Stimulated activated CD8-positive, alpha-beta memory T cell treated with anti-CD3 and anti-CD28 coated beads, Interleukin-15, amount 100 ng/mL, for 24 hours (primary cell): Measurements from ENCODE around the gene TAF4B.
"Not testable (repeated sequence)": the region's sequence is repeated elsewhere in the genome, so short reads cannot be mapped to it uniquely, and the experiment has no call there.

Experiments
- DNase-seq: peaks from one replicate; pipeline ENCODE4 v3.0.0-alpha.2; 2020; ENCODE audit warnings: low read depth

TAF4B gene

DNA sequence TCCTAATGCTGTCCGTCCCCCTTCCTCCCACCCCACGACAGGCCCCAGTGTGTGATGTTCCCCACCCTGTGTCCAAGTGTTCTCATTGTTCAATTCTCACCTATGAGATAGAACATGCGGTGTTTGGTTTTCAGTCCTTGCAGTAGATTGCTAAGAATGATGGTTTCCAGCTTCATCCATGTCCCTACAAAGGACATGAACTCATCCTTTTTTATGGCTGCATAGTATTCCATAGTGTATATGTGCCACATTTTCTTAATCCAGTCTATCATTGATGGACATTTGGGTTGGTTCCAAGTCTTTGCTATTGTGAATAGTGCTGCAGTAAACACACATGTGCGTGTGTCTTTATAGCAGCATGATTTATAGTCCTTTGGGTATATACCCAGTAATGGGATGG, 12.5 kb downstream of the TAF4B start:
- not testable (repeated sequence) for DNase-seq

GRCh38 chr18:26242392-26242791, 16.1 kb downstream of the TAF4B start:
- not testable (repeated sequence) for DNase-seq

- DNase-seq, result not testable (repeated sequence)
Measured at GRCh38 chr18:26245434-26245833, 19.2 kb downstream of the TAF4B start.

GRCh38 chr18:26252411-26252810, 26.2 kb downstream of the TAF4B start:
- DNase-seq, result no peak

GRCh38 chr18:26254808-26255207, 28.6 kb downstream of the TAF4B start:
- DNase-seq, result not testable (repeated sequence)

DNA sequence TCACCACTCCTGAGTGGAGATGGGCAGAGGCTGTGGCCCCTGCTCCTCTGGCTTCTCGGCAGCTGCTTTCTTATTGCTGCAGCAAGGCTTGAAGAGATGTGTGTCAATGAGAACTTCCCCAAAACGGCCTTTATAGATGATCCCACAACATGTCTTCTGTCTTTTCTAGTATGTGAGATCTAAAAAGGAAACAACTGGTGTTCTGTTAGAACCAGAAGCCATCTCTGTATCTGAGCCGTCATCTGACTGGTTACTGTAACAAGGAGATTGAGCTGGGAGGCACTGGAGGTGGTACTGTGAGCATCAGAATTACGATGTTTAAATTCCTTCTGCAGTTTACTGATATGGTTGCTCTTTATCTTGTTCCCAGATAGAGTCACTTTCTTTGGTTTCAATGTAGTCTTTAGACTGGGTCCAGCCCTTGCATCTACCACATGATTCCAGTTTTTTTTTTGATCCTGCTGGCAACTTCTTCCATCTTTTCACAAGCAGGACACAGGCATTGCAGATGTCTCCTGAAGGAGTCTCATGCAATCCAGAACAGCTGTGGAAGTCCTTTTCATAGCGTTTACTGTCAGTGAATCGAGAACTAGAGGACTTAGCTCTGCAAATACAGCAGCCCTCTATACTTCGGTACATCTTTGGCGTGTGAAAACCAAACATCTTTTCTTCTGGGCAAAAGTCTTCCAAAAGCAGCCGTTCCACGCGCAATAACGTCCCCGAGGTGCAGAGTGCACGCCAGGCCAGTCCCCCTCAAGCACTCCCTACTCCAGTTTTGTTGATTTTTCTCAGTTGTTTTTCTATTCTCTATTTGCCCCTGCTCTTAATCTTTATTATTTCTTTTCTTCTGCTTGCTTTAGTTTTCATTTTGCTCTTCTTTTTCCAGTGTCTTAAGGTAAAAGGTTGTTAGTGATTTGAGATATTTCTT, 29.7 kb downstream of the TAF4B start:
- DNase-seq, result no peak

DNA sequence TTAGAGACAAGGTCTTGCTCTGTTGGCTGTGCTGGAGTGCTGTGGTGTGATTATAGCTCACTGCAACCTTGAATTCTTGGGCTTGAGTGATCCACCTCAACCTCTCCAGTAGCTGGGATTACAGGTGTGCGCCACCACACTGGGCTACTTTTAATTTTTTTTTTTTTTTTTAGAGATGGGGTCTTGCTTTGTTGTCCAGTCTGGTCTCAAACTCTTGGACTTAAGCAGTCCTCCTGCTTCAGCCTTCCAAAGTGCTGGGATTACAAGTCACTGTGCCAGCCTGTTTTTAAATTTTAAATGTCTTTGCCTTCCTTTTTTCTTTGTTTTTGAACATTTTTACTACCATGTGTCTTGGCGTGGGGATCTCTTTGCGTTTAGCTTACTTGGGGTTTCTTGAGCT, 32.5 kb downstream of the TAF4B start:
- no peak for DNase-seq

DNA sequence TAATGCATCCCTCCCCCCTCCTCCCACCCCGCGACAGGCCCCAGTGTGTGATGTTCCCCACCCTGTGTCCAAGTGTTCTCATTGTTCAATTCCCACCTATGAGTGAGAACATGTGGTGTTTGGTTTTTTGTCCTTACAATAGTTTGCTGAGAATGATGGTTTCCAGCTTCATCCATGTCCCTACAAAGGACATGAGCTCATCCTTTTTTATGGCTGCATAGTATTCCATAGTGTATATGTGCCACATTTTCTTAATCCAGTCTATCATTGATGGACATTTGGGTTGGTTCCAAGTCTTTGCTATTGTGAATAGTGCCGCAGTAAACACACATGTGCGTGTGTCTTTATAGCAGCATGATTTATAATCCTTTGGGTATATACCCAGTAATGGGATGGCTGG, 33.2 kb downstream of the TAF4B start:
- DNase-seq, result not testable (repeated sequence)

DNA sequence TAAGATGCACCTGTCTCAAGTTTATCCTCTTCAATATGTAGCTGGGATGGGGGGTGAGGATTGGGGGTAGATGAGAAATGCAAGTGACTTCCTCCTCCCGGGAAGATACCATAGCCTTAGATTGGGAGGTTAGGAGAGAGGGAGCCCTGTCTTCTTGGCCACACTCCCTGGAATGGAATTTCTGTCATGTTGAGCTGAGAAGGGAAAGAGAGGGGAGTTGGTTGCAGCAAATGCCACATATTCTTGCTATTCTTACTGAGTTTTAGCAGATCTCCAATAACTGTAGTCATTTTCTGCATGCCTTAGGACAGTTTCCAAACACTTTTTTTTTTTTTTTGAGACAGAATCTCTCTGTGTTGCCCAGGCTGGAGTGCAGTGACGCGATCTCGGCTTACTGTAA, 35.9 kb downstream of the TAF4B start:
- DNase-seq, result no peak

DNA sequence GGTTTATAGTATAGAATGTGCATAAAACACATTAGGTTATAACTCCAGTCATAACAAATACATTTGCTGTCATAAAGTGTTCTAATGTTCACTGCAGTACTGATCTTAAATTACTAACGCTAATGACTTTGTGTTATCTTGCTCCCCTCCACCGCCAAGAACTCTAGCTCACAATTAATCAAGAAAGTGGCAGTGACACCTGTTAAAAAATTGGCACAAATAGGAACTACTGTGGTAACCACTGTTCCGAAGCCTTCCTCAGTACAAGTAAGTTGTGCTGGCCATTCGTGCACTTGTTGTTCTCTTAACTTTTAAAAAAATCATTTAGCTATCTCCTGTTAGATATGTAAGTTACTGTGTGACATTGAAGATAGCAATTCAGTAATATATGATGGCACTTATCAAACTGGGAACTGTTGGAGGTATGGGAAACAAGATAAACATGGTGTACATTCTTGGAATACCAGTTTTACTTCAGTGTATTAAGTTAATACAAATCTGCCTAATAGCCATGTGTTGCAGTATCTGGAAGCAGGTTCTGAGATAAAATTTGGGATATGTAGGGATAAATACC, 41.2 kb downstream of the TAF4B start:
- DNase-seq, result no peak

- DNase-seq, result no peak
Measured at GRCh38 chr18:26268454-26268853, 42.2 kb downstream of the TAF4B start.

DNA sequence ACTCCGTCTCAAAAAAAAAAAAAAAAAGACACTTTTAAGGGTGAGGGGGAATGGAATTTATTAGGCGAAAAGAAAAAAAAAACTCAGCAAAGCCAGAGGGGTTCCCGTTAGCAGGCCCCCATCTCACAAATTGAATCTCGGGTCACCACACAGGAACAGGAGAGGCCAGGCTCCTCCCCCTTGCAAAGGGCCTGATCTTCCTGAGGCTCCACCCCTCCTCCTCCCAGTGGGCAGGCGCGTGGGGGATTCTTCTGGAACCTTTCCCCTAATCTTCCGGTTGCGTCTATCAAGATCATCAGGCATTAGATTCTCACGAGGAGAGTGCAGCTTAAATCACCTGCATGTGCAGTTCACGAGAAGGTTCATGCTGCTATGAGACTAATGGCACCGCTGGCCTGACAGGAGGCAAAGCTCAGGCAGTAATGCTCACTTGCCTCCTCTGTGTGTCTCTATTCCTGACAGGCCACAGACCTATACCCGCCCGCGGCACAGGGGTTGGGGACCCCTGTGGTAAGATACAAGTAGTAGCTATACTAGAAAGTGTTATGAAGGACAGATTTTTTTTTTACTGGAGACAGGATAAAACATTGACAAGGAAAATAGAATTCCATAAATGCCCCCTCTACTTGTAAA, 45.8 kb downstream of the TAF4B start:
- no peak for DNase-seq

DNA sequence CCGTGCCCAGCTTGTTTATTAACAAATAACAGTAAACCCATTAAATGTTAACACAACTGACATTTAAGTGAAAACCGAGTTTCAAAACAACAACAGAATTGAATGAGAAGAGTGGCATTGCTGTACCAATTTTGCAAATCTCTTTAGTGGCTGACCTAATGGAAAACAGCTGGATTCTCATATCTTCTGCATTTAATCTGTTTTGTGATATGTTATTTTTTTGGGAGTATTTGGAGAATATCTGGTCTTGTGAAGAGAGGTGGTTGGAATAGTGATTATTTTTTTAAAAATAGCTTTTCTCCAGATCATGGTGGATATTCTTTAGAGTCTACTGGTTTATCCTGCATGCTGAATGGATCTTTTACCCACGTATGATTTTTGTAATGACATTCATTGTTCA, 51.1 kb downstream of the TAF4B start:
- DNase-seq, result no peak

GRCh38 chr18:26279428-26279827, 53.2 kb downstream of the TAF4B start:
- no peak for DNase-seq

DNA sequence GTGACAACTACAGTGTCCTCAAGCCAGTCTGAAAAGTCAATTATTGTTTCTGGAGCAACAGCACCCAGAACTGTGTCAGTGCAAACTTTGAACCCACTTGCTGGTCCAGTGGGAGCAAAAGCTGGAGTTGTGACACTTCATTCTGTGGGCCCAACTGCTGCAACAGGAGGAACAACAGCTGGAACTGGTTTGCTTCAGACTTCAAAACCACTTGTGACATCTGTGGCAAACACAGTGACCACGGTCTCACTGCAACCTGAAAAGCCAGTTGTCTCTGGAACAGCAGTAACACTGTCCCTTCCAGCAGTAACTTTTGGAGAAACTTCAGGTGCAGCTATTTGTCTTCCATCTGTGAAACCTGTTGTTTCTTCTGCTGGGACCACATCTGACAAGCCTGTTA, 59.8 kb downstream of the TAF4B start:
- no peak for DNase-seq

GRCh38 chr18:26287644-26288043, 61.4 kb downstream of the TAF4B start:
- DNase-seq, result no peak

DNA sequence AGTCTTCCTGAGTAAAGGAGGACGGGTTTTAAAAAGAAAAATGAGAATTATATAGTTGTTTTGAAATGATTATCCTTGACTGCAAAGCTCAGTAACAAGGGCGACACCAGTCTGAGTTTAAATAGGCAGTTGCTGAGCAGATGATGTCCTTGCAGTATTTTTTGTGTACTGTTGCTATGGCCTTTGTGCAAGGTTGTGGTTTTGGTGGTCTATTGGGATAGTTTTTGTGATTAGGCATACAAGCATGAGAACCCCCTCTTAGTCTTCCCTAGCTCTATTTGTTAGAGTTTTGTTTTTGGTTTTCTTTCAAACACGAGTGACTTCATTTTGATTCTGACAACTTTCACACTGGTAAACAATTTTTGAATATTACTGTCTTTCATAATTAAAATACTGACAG, 64.1 kb downstream of the TAF4B start:
- DNase-seq, result no peak

- DNase-seq, result no peak
Measured at GRCh38 chr18:26293982-26294381, 67.7 kb downstream of the TAF4B start.

DNA sequence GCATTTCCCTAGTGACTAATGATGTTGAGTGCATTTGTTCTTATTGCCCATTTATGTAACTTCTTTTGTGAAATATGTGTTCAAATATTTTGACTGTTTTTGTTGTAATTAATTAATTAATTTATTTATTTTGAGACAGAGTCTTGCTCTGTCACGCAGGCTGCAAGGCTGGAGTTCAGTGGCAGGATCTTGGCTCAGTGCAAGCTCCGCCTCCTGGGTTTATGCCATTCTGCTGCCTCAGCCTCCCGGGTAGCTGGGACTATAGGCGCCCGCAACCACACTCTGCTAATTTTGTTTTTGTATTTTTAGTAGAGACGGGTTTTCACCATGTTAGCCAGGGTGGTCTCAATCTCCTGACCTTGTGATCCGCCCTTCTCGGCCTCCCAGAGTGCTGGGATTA, 71.9 kb downstream of the TAF4B start:
- no peak for DNase-seq

DNA sequence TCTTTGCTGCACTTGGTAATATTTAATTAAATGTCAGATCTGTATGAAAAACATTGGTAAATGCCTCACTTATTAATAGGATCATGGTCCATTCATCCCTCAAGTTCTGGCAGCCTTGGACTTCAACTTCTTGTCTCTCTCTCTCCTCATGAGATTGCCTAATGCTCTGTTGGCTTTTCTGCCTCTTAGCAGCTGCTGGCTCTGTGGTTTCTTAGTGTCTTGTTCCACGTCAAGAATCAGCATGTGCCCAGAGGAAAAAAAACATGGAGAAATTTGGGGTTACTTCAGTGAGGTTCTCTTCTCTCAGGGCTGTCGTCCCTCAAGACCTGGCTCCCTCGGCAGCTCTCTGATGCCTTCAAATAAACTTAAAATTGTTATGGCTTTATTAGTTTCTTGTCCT, 75.4 kb downstream of the TAF4B start:
- DNase-seq, result no peak

DNA sequence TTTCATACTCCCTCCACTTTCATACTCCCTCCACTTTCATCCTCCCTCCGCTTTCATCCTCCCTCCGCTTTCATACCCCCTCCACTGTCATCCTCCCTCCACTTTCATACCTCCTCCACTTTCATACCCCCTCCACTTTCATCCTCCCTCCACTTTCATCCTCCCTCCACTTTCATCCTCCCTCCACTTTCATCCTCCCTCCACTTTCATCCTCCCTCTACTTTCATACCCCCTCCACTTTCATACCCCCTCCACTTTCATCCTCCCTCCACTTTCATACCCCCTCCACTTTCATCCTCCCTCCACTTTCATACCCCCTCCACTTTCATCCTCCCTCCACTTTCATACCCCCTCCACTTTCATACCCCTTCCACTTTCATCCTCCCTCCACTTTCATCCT, 77.0 kb downstream of the TAF4B start:
- DNase-seq, result not testable (repeated sequence)

- DNase-seq, result no peak
Measured at GRCh38 chr18:26304511-26304910, 78.3 kb downstream of the TAF4B start.

- no peak for DNase-seq
Measured at GRCh38 chr18:26307161-26307773, 81.0 kb downstream of the TAF4B start.
